Thoracic aorta (tissue), 2 donors: Measurements from ENCODE around the gene TNNI2. TPM values are rescaled to one million over a fixed set of nuclear protein-coding genes. Genes with fewer than 3 reads are reported as not detected.
A peak's percentile ranks its signal among the peaks of the same experiment; 100 is the strongest.

Experiments
- ATAC-seq: fragments of 150-250 bp; one replicate; pipeline ENCODE4 v1.8.0; 2017; ENCODE audit warnings: low read depth; ENCODE audit not compliant: insufficient number of reproducible peaks, low FRiP score
- DNase-seq: peaks from one replicate; pipeline ENCODE4 v3.0.0-alpha.2; 2020; ENCODE audit warnings: low spot score
- H3K27ac ChIP-seq, 2 donors: fragments of 200-600 bp; sonication (generic); 1 replicate in 1 of 2; 2 replicates in 1 of 2; pipeline ENCODE4 v1.5.1; 2016; ENCODE audit warnings: mild to moderate bottlenecking in 2 of 2, moderate library complexity in 2 of 2
- H3K27me3 ChIP-seq: fragments of 200-600 bp; sonication (generic); replicated peaks from 2 replicates; pipeline ENCODE4 v1.6.0; 2016; ENCODE audit warnings: mild to moderate bottlenecking; ENCODE audit not compliant: insufficient read depth
- H3K36me3 ChIP-seq: fragments of 200-600 bp; sonication (generic); one replicate; pipeline ENCODE4 v1.5.1; 2016
- H3K4me1 ChIP-seq, 2 donors: fragments of 200-600 bp; sonication (generic); 1 replicate in 1 of 2; 2 replicates in 1 of 2; pipeline versions ENCODE4 v1.5.1 to v1.6.0; 2016; ENCODE audit warnings: low read depth in 2 of 2, mild to moderate bottlenecking in 1 of 2; ENCODE audit not compliant: control insufficient read depth in 1 of 2
- H3K4me3 ChIP-seq: fragments of 200-600 bp; sonication (generic); 2 replicates; pipeline ENCODE4 v1.5.1; 2016; ENCODE audit warnings: mild to moderate bottlenecking
- H3K9me3 ChIP-seq: fragments of 200-600 bp; sonication (generic); 2 replicates; pipeline ENCODE4 v1.5.1; 2016
- CTCF ChIP-seq: fragments of 200-600 bp; sonication (generic); IDR thresholded peaks from one replicate; pipeline ENCODE4 v1.5.1; 2019; ENCODE audit warnings: antibody characterized with exemption
- total RNA-seq, 2 donors: library from RNA; depleted of rRNA; stranded (reverse); fragments of >200 nt; gene quantifications; one replicate each; pipeline versions ENCODE4 v1.1.0 to v1.2.3, GENCODE V29; 2016

Gene TNNI2
- total RNA-seq, 2 donors from 2014 or later: not detected

- DNase-seq (no peak), ATAC-seq (no peak)
- H3K27ac ChIP-seq: no peak within 1 kb of the TSS
- H3K27me3 ChIP-seq: no peaks in the 10 kb centered on the region
- H3K4me1 ChIP-seq: peaks cover 13 to 23% of the 10 kb centered on the region in 2 donors
- no peaks in the 10 kb centered on the region for H3K36me3 ChIP-seq
- TF ChIP-seq CTCF: no peak
- H3K4me3 ChIP-seq: no peak within 1 kb of the TSS
- H3K9me3 ChIP-seq: no peaks in the 10 kb centered on the region
Measured at GRCh38 chr11:1834779-1835670, 3.8 kb upstream of the TNNI2 start, which contains the start of gene SYT8. TSS of gene SYT8 (plus strand) at chr11:1834990. CDS start at chr11:1835106, 116 bp downstream.

- Histone ChIP-seq H3K4me1 (peaks cover 8 to 17% of the 10 kb centered on the region in 2 donors), H3K27me3 (no peaks in the 10 kb centered on the region), H3K9me3 (no peaks in the 10 kb centered on the region), H3K36me3 (no peaks in the 10 kb centered on the region), H3K27ac (no peak overlapping the region), H3K4me3 (no peak overlapping the region)
- ATAC-seq: no peak
- no peak for TF ChIP-seq CTCF
- DNase-seq: no peak
Measured at GRCh38 chr11:1835671-1836010, 3.1 kb upstream of the TNNI2 start.

GRCh38 chr11:1836011-1836945 lies 2.5 kb upstream of the TNNI2 start:
- DNase-seq: no peak
- peaks cover 8 to 11% of the 10 kb centered on the region in 2 donors for H3K4me1 ChIP-seq
- no peaks in the 10 kb centered on the region for H3K9me3 ChIP-seq
- ATAC-seq: no peak
- no peak overlapping the region for H3K27ac ChIP-seq
- no peak for TF ChIP-seq CTCF
- H3K36me3 ChIP-seq: no peaks in the 10 kb centered on the region
- no peak overlapping the region for H3K4me3 ChIP-seq
- no peaks in the 10 kb centered on the region for H3K27me3 ChIP-seq

GRCh38 chr11:1837171-1838076 lies 1.4 kb upstream of the TNNI2 start:
- peak; percentile 86 for TF ChIP-seq CTCF
- H3K4me3 ChIP-seq: no peak overlapping the region
- H3K27ac ChIP-seq: no peak overlapping the region
- DNase-seq (no peak), ATAC-seq (no peak)
- H3K36me3 ChIP-seq: no peaks in the 10 kb centered on the region
- no peaks in the 10 kb centered on the region for H3K27me3 ChIP-seq
- H3K4me1 ChIP-seq: no peaks in the 10 kb centered on the region
- no peaks in the 10 kb centered on the region for H3K9me3 ChIP-seq
